A549 (cell line): Measurements from ENCODE around the gene XRCC5. TPM values are rescaled to one million over a fixed set of nuclear protein-coding genes. Genes with fewer than 3 reads are reported as not detected.
"Not testable (repeated sequence)": the region's sequence is repeated elsewhere in the genome, so short reads cannot be mapped to it uniquely, and the experiment has no call there.

ENCODE experiments used
- ATAC-seq, 2 experiments: fragments of 200-7000 bp in 1 of 2; fragments of >200 bp in 1 of 2; cut with Nextera tagmentation in 1 of 2; cut with Tn5 transposase in 1 of 2; 3 replicates each; pipeline versions ENCODE4 v1.8.0 to v1.9.1; 2018 to 2020; ENCODE audit warnings: mild to moderate bottlenecking in 1 of 2, moderate library complexity in 1 of 2
- CTCF ChIA-PET: fragments of 300-600 bp; sonication (Branson Sonifier 250); formaldehyde crosslinking; extraction: SDS; loops from one replicate; lab custom pipeline; 2021; ENCODE audit warnings: antibody characterized with exemption, inconsistent platforms; lab: Yijun Ruan, JAX
- POLR2A ChIA-PET: fragments of 350-600 bp; formaldehyde crosslinking; extraction: SDS; loops from one replicate; lab custom pipeline; 2021; ENCODE audit warnings: antibody characterized with exemption, inconsistent platforms; lab: Yijun Ruan, JAX
- DNase-seq, 2 experiments: peaks; one replicate each; pipeline versions ENCODE4 v3.0.0 to v3.0.0-alpha.2; 2011 to 2016; ENCODE audit warnings: low read depth in 1 of 2, low spot score in 1 of 2
- FAIRE-seq: peaks from 2 replicates; lab custom pipeline; 2011; peaks lifted over from hg19 to GRCh38; lab: Jason Lieb, UNC
- H3K27ac ChIP-seq, 2 experiments: fragments of >200 bp; sonication (Bioruptor Twin); formaldehyde crosslinking; 3 replicates each; pipeline ENCODE4 v1.5.1; 2016 to 2017
- H3K4me1 ChIP-seq: fragments of >200 bp; sonication (Bioruptor Twin); formaldehyde crosslinking; 3 replicates; pipeline ENCODE4 v1.6.1; 2016
- H3K4me2 ChIP-seq: fragments of >200 bp; sonication (Bioruptor Twin); formaldehyde crosslinking; 3 replicates; pipeline ENCODE4 v1.6.1; 2016
- H3K4me3 ChIP-seq: fragments of >200 bp; sonication (Bioruptor Twin); formaldehyde crosslinking; 3 replicates; pipeline ENCODE4 v1.5.1; 2016
- H3K9me3 ChIP-seq: fragments of >200 bp; sonication (Bioruptor Twin); formaldehyde crosslinking; 3 replicates; pipeline ENCODE4 v1.6.1; 2016
- ATOH8 ChIP-seq: fragments of 250-450 bp; sonication (Bioruptor Pico); IDR thresholded peaks from 2 replicates; pipeline ENCODE4 v1.5.0; 2020; ENCODE audit warnings: low read depth, mild to moderate bottlenecking, moderate library complexity
- CTCF ChIP-seq: fragments of >200 bp; sonication (Bioruptor Twin); formaldehyde crosslinking; IDR thresholded peaks from 3 replicates; pipeline ENCODE4 v1.5.1; 2016
- JUN ChIP-seq, 2 experiments: fragments of >200 bp; sonication (Bioruptor Twin); formaldehyde crosslinking; IDR thresholded peaks; 2 replicates in 1 of 2; 3 replicates in 1 of 2; pipeline ENCODE4 v1.6.1; 2016 to 2017
- NPAS2 ChIP-seq: fragments of 250-450 bp; sonication (Bioruptor Pico); IDR thresholded peaks from 2 replicates; pipeline ENCODE4 v1.8.0; 2022; ENCODE audit warnings: mild to moderate bottlenecking, moderate library complexity, borderline replicate concordance
- POLR2AphosphoS2 ChIP-seq: conservative IDR thresholded peaks from 2 replicates; pipeline ENCODE4 v1.6.1; 2012; ENCODE audit warnings: low read length, improper control_type of control experiment, inconsistent platforms
- RAD21 ChIP-seq, 2 experiments: fragments of >200 bp in 1 of 2; sonication (Bioruptor Twin) in 1 of 2; formaldehyde crosslinking in 1 of 2; IDR thresholded peaks in 1 of 2; conservative IDR thresholded peaks in 1 of 2; 2 replicates in 1 of 2; 3 replicates in 1 of 2; pipeline ENCODE4 v1.6.1; 2012 to 2018; ENCODE audit warnings: inconsistent platforms in 1 of 2
- REST ChIP-seq: fragments of 200-600 bp; sonication (generic); IDR thresholded peaks from 2 replicates; pipeline ENCODE4 v1.6.1; 2016; ENCODE audit warnings: antibody characterized with exemption, mild to moderate bottlenecking, moderate library complexity
- RFX5 ChIP-seq: fragments of 450-650 bp; IDR thresholded peaks from 2 replicates; pipeline ENCODE4 v1.7.1; 2014; ENCODE audit warnings: antibody characterized with exemption, mild to moderate bottlenecking, moderate library complexity
- RNF2 ChIP-seq: fragments of 200-600 bp; sonication (generic); IDR thresholded peaks from 2 replicates; pipeline ENCODE4 v1.6.1; 2016; ENCODE audit warnings: low read depth, mild to moderate bottlenecking, antibody characterized with exemption, moderate library complexity, borderline replicate concordance
- TFCP2L1 ChIP-seq: fragments of 250-450 bp; sonication (Bioruptor Pico); IDR thresholded peaks from 2 replicates; pipeline ENCODE4 v1.5.0; 2021; ENCODE audit warnings: mild to moderate bottlenecking
- ZSCAN20 ChIP-seq: fragments of 250-450 bp; sonication (Bioruptor Pico); IDR thresholded peaks from 2 replicates; pipeline ENCODE4 v1.8.0; 2022; ENCODE audit warnings: mild to moderate bottlenecking, moderate library complexity
- WGBS: methylation state at CpG from one replicate; pipeline ENCODE4 v1.1.6; 2017; ENCODE audit errors: missing lambda C conversion rate; 5-methylcytosine and 5-hydroxymethylcytosine counted together
- polyA plus RNA-seq, 4 experiments: library from polyadenylated mRNA; depleted of rRNA in 3 of 4; stranded (reverse); fragments of >200 nt; fragmentation: RNase III in 1 of 4; extraction: RNeasy Plus Mini Kit Qiagen cat#74134 plus additional on column Dnase treatment in 1 of 4; gene quantifications; 2 replicates in 3 of 4; 3 replicates in 1 of 4; pipeline ENCODE4 v1.2.3, GENCODE V29; 2011 to 2017

Gene XRCC5
- polyA plus RNA-seq, 2 of the 4 experiments (the other 2 are of a cell fraction): 217 to 430 TPM

GRCh38 chr2:216206821-216207220 lies 97.7 kb downstream of the XRCC5 start (continued):
- TF ChIP-seq ATOH8 (CRISPR knock-in tag) (no peak), NPAS2 (CRISPR knock-in tag) (no peak), ZSCAN20 (CRISPR knock-in tag) (no peak), REST (no peak), RFX5 (no peak), TFCP2L1 (no peak)
- TF ChIP-seq, all 56 proteins: peak for 0

GRCh38 chr2:216208661-216209060 lies 99.5 kb downstream of the XRCC5 start:
- 85% methylated on average over 8 of the region's 8 CpGs for whole genome bisulfite sequencing
- CTCF ChIA-PET: interaction anchor here (0.8 to 2.4 kb wide), 2 partner anchors 8 to 196 kb away, joined by 4 to 6 read pairs; no protein-coding TSS in a partner anchor
- H3K4me2 ChIP-seq, POLR2A ChIA-PET, H3K4me1 ChIP-seq, H3K9me3 ChIP-seq, DNase-seq, ATAC-seq, H3K27ac ChIP-seq, H3K4me3 ChIP-seq, FAIRE-seq: not testable (repeated sequence)

- Histone ChIP-seq H3K9me3 (no peaks in the 10 kb centered on the region), H3K4me2 (no peak overlapping the region), H3K4me3 (no peak overlapping the region), H3K4me1 (no peaks in the 10 kb centered on the region; the same call in 2 of the 3 replicates), H3K27ac (no peak overlapping the region)
- TF ChIP-seq RNF2 (no peak), POLR2AphosphoS2 (no peak), CTCF (no peak), JUN (IDR thresholded peaks at IDR 0.05) (no peak), RAD21 (conservative IDR thresholded peaks at IDR 0.05 in 1 of 2, IDR thresholded peaks at IDR 0.05 in 1 of 2) (no peak)
- ATAC-seq (no peak; a peak in 1 of 6 replicates), FAIRE-seq (no peak), DNase-seq (no peak)
- POLR2A ChIA-PET: no interaction called here
- CTCF ChIA-PET: interaction anchor here (0.6 to 2.4 kb wide), 2 partner anchors 194 to 215 kb away, joined by 3 to 6 read pairs; no protein-coding TSS in a partner anchor
- 84% methylated on average over 3 of the region's 3 CpGs for WGBS
Measured at GRCh38 chr2:216210701-216211540, 101.8 kb downstream of the XRCC5 start.
